H9 (cell line): ENCODE measurements around the gene IRF4. TPM values are rescaled to one million over a fixed set of nuclear protein-coding genes. Genes with fewer than 3 reads are reported as not detected.

Experiments used
- DNase-seq: peaks from one replicate; pipeline ENCODE4 v3.0.0-alpha.2; 2017
- H2AFZ ChIP-seq: one replicate; pipeline ENCODE4 v1.6.1; 2013; ENCODE audit warnings: mild to moderate bottlenecking, low read length, control low read depth, moderate library complexity
- H2AK5ac ChIP-seq: 2 replicates; pipeline ENCODE4 v1.6.1; 2013; ENCODE audit warnings: low read length, control low read depth, mixed read lengths; ENCODE audit not compliant: insufficient read length
- H2BK120ac ChIP-seq: one replicate; pipeline ENCODE4 v1.6.1; 2013; ENCODE audit warnings: low read depth, mild to moderate bottlenecking, low read length, control low read depth, inconsistent platforms; ENCODE audit not compliant: poor library complexity, severe bottlenecking
- H2BK12ac ChIP-seq: 2 replicates; pipeline ENCODE4 v1.6.1; 2013; ENCODE audit warnings: low read length, control low read depth, mixed read lengths, low read depth; ENCODE audit not compliant: insufficient read length
- H2BK15ac ChIP-seq: 2 replicates; pipeline ENCODE4 v1.6.1; 2013; ENCODE audit warnings: low read depth, low read length, control low read depth
- H2BK20ac ChIP-seq: one replicate; pipeline ENCODE4 v1.6.1; 2013; ENCODE audit warnings: low read depth, mild to moderate bottlenecking, low read length, control low read depth, inconsistent platforms; ENCODE audit not compliant: poor library complexity, severe bottlenecking
- H2BK5ac ChIP-seq: 2 replicates; pipeline ENCODE4 v1.6.1; 2013; ENCODE audit warnings: low read length, control low read depth, mixed read lengths; ENCODE audit not compliant: insufficient read length
- H3K14ac ChIP-seq: 2 replicates; pipeline ENCODE4 v1.6.1; 2013; ENCODE audit warnings: low read length, control low read depth; ENCODE audit not compliant: insufficient read depth
- H3K18ac ChIP-seq: 2 replicates; pipeline ENCODE4 v1.6.1; 2013; ENCODE audit warnings: low read depth, mild to moderate bottlenecking, mixed read lengths, low read length, control low read depth; ENCODE audit not compliant: insufficient read length
- H3K23ac ChIP-seq: 2 replicates; pipeline ENCODE4 v1.6.1; 2013; ENCODE audit warnings: low read length, control low read depth, mixed read lengths, low read depth; ENCODE audit not compliant: insufficient read length
- H3K23me2 ChIP-seq: 2 replicates; pipeline ENCODE4 v1.6.1; 2013; ENCODE audit warnings: low read depth, mild to moderate bottlenecking, mixed read lengths, low read length, control low read depth; ENCODE audit not compliant: insufficient read length, poor library complexity, severe bottlenecking
- H3K27ac ChIP-seq: 2 replicates; pipeline ENCODE4 v1.5.1; 2013; ENCODE audit warnings: low read length, control low read depth, mixed read lengths, low read depth; ENCODE audit not compliant: insufficient read length
- H3K27me3 ChIP-seq: 2 replicates; pipeline ENCODE4 v1.6.1; 2013; ENCODE audit warnings: low read length, control low read depth, inconsistent platforms; ENCODE audit not compliant: insufficient read depth
- H3K4ac ChIP-seq: 2 replicates; pipeline ENCODE4 v1.6.1; 2013; ENCODE audit warnings: low read depth, mild to moderate bottlenecking, control low read depth, inconsistent platforms, low read length, moderate library complexity
- H3K4me1 ChIP-seq: 2 replicates; pipeline ENCODE4 v1.6.1; 2013; ENCODE audit warnings: low read length, control low read depth, inconsistent platforms; ENCODE audit not compliant: insufficient read depth
- H3K4me2 ChIP-seq: 2 replicates; pipeline ENCODE4 v1.6.1; 2013; ENCODE audit warnings: low read length, control low read depth, mixed read lengths; ENCODE audit not compliant: insufficient read length, insufficient read depth
- H3K56ac ChIP-seq: 2 replicates; pipeline ENCODE4 v1.6.1; 2013; ENCODE audit warnings: low read depth, mild to moderate bottlenecking, mixed read lengths, low read length, control low read depth; ENCODE audit not compliant: insufficient read length
- H3K79me1 ChIP-seq: 2 replicates; pipeline ENCODE4 v1.6.1; 2013; ENCODE audit warnings: low read depth, mild to moderate bottlenecking, moderate library complexity, low read length, control low read depth, inconsistent platforms; ENCODE audit not compliant: insufficient read depth, poor library complexity, severe bottlenecking
- H3K79me2 ChIP-seq: 2 replicates; pipeline ENCODE4 v1.6.1; 2013; ENCODE audit warnings: low read length, control low read depth, inconsistent platforms; ENCODE audit not compliant: insufficient read depth
- H3K9ac ChIP-seq: 2 replicates; pipeline ENCODE4 v1.6.1; 2013; ENCODE audit warnings: low read length, control low read depth, mixed read lengths; ENCODE audit not compliant: insufficient read length; ENCODE audit errors: extremely low read depth
- H3K9me3 ChIP-seq: one replicate; pipeline ENCODE4 v1.6.1; 2013; ENCODE audit warnings: low read depth, low read length, inconsistent platforms; ENCODE audit not compliant: control insufficient read depth
- H3T11ph ChIP-seq: one replicate; pipeline ENCODE4 v1.6.1; 2013; ENCODE audit warnings: mild to moderate bottlenecking, low read length, control low read depth, inconsistent platforms
- H4K20me1 ChIP-seq: one replicate; pipeline ENCODE4 v1.6.1; 2013; ENCODE audit not compliant: control insufficient read depth, insufficient read length, insufficient read depth
- H4K5ac ChIP-seq: 2 replicates; pipeline ENCODE4 v1.6.1; 2013; ENCODE audit warnings: low read depth, mild to moderate bottlenecking, mixed read lengths, low read length, control low read depth; ENCODE audit not compliant: insufficient read length
- H4K8ac ChIP-seq: replicated peaks from 2 replicates; pipeline ENCODE4 v1.6.1; 2013; ENCODE audit warnings: low read length, control low read depth, mixed read lengths, low read depth; ENCODE audit not compliant: insufficient read length
- H4K91ac ChIP-seq: 2 replicates; pipeline ENCODE4 v1.6.1; 2013; ENCODE audit warnings: low read depth, mild to moderate bottlenecking, moderate library complexity, mixed read lengths, low read length, control low read depth; ENCODE audit not compliant: insufficient read length
- H3K27ac Mint-ChIP-seq, 3 experiments: 2 replicates in 2 of 3; 3 replicates in 1 of 3; pipeline ENCODE4 v1.8.0; 2020 to 2021; ENCODE audit warnings: mixed read lengths in 3 of 3, mild to moderate bottlenecking in 1 of 3, moderate library complexity in 1 of 3
- H3K27me3 Mint-ChIP-seq: 2 replicates; pipeline ENCODE4 v1.8.0; 2021; ENCODE audit warnings: low read depth, mild to moderate bottlenecking, moderate library complexity, mixed read lengths
- H3K36me3 Mint-ChIP-seq, 3 experiments: 2 replicates in 2 of 3; 3 replicates in 1 of 3; pipeline ENCODE4 v1.8.0; 2020 to 2021; ENCODE audit warnings: low read depth in 3 of 3, mixed read lengths in 3 of 3; ENCODE audit not compliant: insufficient read depth in 1 of 3
- H3K4me1 Mint-ChIP-seq, 2 experiments: 2 replicates each; pipeline ENCODE4 v1.8.0; 2020; ENCODE audit warnings: mixed read lengths in 2 of 2
- H3K4me3 Mint-ChIP-seq, 2 experiments: 2 replicates in 1 of 2; 3 replicates in 1 of 2; pipeline ENCODE4 v1.8.0; 2020 to 2021; ENCODE audit warnings: mild to moderate bottlenecking in 2 of 2, mixed read lengths in 2 of 2, moderate library complexity in 1 of 2
- H3K9me3 Mint-ChIP-seq, 2 experiments: 2 replicates in 1 of 2; 3 replicates in 1 of 2; pipeline ENCODE4 v1.8.0; 2020; ENCODE audit warnings: mild to moderate bottlenecking in 2 of 2, mixed read lengths in 2 of 2, moderate library complexity in 1 of 2
- CTCF ChIP-seq: fragments of 200-600 bp; sonication (generic); conservative IDR thresholded peaks from 3 replicates; pipeline ENCODE4 v1.8.0; 2021; ENCODE audit warnings: antibody characterized with exemption, mild to moderate bottlenecking
- WGBS: extraction: QIAGEN DNeasy Blood & Tissue Kit; methylation state at CpG from one replicate; pipeline ENCODE4 v1.1.7; 2013; ENCODE audit warnings: missing lambda C conversion rate, low lambda C conversion rate, mixed read lengths; ENCODE audit not compliant: insufficient read length; ENCODE audit errors: extremely low coverage; 5-methylcytosine and 5-hydroxymethylcytosine counted together
- total RNA-seq: library from RNA; stranded (reverse); gene quantifications from 2 replicates; pipeline ENCODE4 v1.2.1, GENCODE V29; 2021

Gene IRF4
- total RNA-seq, 1 experiment from 2014 or later, result 0.31 TPM

- no peak overlapping the region for H3K4ac ChIP-seq
- no peak overlapping the region for H4K91ac ChIP-seq
- Mint-ChIP-seq H3K36me3 (peaks cover 0 to 13% (median 5%) of the 10 kb centered on the region in 3 experiments; a peak in 5 of 7 replicates), H3K9me3 (peaks cover 71 to 77% of the 10 kb centered on the region in 2 experiments), H3K4me1 (peaks cover 6 to 7% of the 10 kb centered on the region in 2 experiments), H3K4me3 (no peak overlapping the region), H3K27ac (peak overlapping the region in 1 of 3 experiments; percentile 15; a peak in 1 of 7 replicates), H3K27me3 (peaks cover 28% of the 10 kb centered on the region)
- no peak overlapping the region for H2BK15ac ChIP-seq
- DNase-seq, result no peak
- H3K79me1 ChIP-seq, result no peaks in the 10 kb centered on the region
- H3K23ac ChIP-seq, result no peak overlapping the region
- no peak overlapping the region for H3T11ph ChIP-seq
- peaks cover 3% of the 10 kb centered on the region for H3K23me2 ChIP-seq
- H4K20me1 ChIP-seq, result no peaks in the 10 kb centered on the region
- no CpG with 5 or more reads among the region's 11 CpGs for WGBS
- H3K4me1 ChIP-seq, result no peaks in the 10 kb centered on the region
- H3K9ac ChIP-seq, result no peak overlapping the region
- no peak overlapping the region for H3K56ac ChIP-seq
- H3K18ac ChIP-seq, result no peak overlapping the region
- H2AK5ac ChIP-seq, result no peak overlapping the region
- H3K14ac ChIP-seq, result no peak overlapping the region
- no peak overlapping the region for H3K27ac ChIP-seq
- no peak for TF ChIP-seq CTCF
- no peak overlapping the region for H2BK5ac ChIP-seq
- H2BK120ac ChIP-seq, result no peak overlapping the region
- no peak overlapping the region for H4K8ac ChIP-seq
- no peaks in the 10 kb centered on the region for H3K79me2 ChIP-seq
- no peak overlapping the region for H4K5ac ChIP-seq
- no peak overlapping the region for H2AFZ ChIP-seq
- peaks cover 63% of the 10 kb centered on the region for H3K9me3 ChIP-seq
- no peak overlapping the region for H2BK12ac ChIP-seq
- no peak overlapping the region for H2BK20ac ChIP-seq
- H3K4me2 ChIP-seq, result no peak overlapping the region
- no peaks in the 10 kb centered on the region for H3K27me3 ChIP-seq
Observed at GRCh38 chr6:378958-379409, 12.6 kb upstream of the IRF4 start.
